WTC11 (cell line): ENCODE results near the gene KRTAP19-1. TPM values are rescaled to one million over a fixed set of nuclear protein-coding genes. Genes with fewer than 3 reads are reported as not detected.

Experiments
- ATAC-seq: fragments of 200-7000 bp; cut with Tn5 transposase; 2 replicates; pipeline ENCODE4 v1.10.0; 2021; ENCODE audit warnings: mild to moderate bottlenecking, moderate library complexity
- CTCF ChIA-PET: fragments of 300-600 bp; sonication (Branson Sonifier 250); formaldehyde crosslinking; loops from one replicate; lab custom pipeline; 2021; ENCODE audit warnings: antibody characterized with exemption; lab: Charles Lee
- POLR2A ChIA-PET: fragments of 350-600 bp; sonication (Branson Sonifier 250); formaldehyde crosslinking; loops from one replicate; lab custom pipeline; 2021; ENCODE audit warnings: antibody characterized with exemption; lab: Charles Lee
- DNase-seq: peaks from one replicate; pipeline ENCODE4 v3.0.0; 2021; ENCODE audit warnings: low spot score
- H3K27ac Mint-ChIP-seq: 2 replicates; pipeline ENCODE4 v1.8.0; 2021; ENCODE audit warnings: mixed read lengths
- H3K27me3 Mint-ChIP-seq: 2 replicates; pipeline ENCODE4 v1.8.0; 2021; ENCODE audit warnings: low read depth, mild to moderate bottlenecking, moderate library complexity, mixed read lengths
- H3K36me3 Mint-ChIP-seq: 2 replicates; pipeline ENCODE4 v1.8.0; 2021; ENCODE audit warnings: mixed read lengths
- H3K4me1 Mint-ChIP-seq: 2 replicates; pipeline ENCODE4 v1.8.0; 2022; ENCODE audit warnings: mixed read lengths
- H3K4me3 Mint-ChIP-seq: 2 replicates; pipeline ENCODE4 v1.8.0; 2021; ENCODE audit warnings: mild to moderate bottlenecking, moderate library complexity, mixed read lengths
- H3K9me3 Mint-ChIP-seq: 2 replicates; pipeline ENCODE4 v1.8.0; 2021; ENCODE audit warnings: mixed read lengths
- AR ChIP-seq: fragments of 250-450 bp; sonication (Bioruptor Pico); IDR thresholded peaks from 2 replicates; pipeline ENCODE4 v1.9.0; 2021; ENCODE audit warnings: mild to moderate bottlenecking
- ATF3 ChIP-seq: sonication (generic); formaldehyde crosslinking; conservative IDR thresholded peaks from 2 replicates; pipeline ENCODE4 v1.8.1; 2022; ENCODE audit warnings: mild to moderate bottlenecking, missing genetic modification reagents
- E2F1 ChIP-seq: sonication (generic); formaldehyde crosslinking; IDR thresholded peaks from 2 replicates; pipeline ENCODE4 v1.8.0; 2022; ENCODE audit warnings: mild to moderate bottlenecking, missing genetic modification reagents
- ELF4 ChIP-seq: sonication (generic); formaldehyde crosslinking; IDR thresholded peaks from 2 replicates; pipeline ENCODE4 v1.8.1; 2022; ENCODE audit warnings: low read depth, mild to moderate bottlenecking, moderate library complexity, missing genetic modification reagents
- ESRRA ChIP-seq: sonication (generic); formaldehyde crosslinking; IDR thresholded peaks from 2 replicates; pipeline ENCODE4 v1.8.1; 2022; ENCODE audit warnings: mild to moderate bottlenecking, missing genetic modification reagents, borderline replicate concordance
- ETV6 ChIP-seq: sonication (generic); formaldehyde crosslinking; IDR thresholded peaks from 2 replicates; pipeline ENCODE4 v1.8.1; 2022; ENCODE audit warnings: mild to moderate bottlenecking, missing genetic modification reagents
- FOXP4 ChIP-seq: sonication (generic); formaldehyde crosslinking; IDR thresholded peaks from 2 replicates; pipeline ENCODE4 v1.8.0; 2022; ENCODE audit warnings: mild to moderate bottlenecking, missing genetic modification reagents
- GRHL2 ChIP-seq: fragments of 250-450 bp; sonication (Bioruptor Pico); IDR thresholded peaks from 2 replicates; pipeline ENCODE4 v1.8.0; 2022; ENCODE audit warnings: mild to moderate bottlenecking, moderate library complexity; ENCODE audit not compliant: insufficient replicate concordance, severe bottlenecking
- JUN ChIP-seq: sonication (generic); formaldehyde crosslinking; IDR thresholded peaks from 2 replicates; pipeline ENCODE4 v1.8.0; 2023; ENCODE audit warnings: mild to moderate bottlenecking, missing genetic modification reagents
- NR1H2 ChIP-seq: sonication (generic); formaldehyde crosslinking; IDR thresholded peaks from 2 replicates; pipeline ENCODE4 v1.9.0; 2021; ENCODE audit warnings: mild to moderate bottlenecking, moderate library complexity, missing genetic modification reagents
- NR2C2 ChIP-seq: sonication (generic); formaldehyde crosslinking; IDR thresholded peaks from 2 replicates; pipeline ENCODE4 v1.8.0; 2022; ENCODE audit warnings: mild to moderate bottlenecking, missing genetic modification reagents
- PREB ChIP-seq: sonication (generic); formaldehyde crosslinking; IDR thresholded peaks from 2 replicates; pipeline ENCODE4 v1.8.1; 2022; ENCODE audit warnings: mild to moderate bottlenecking, missing genetic modification reagents, moderate library complexity, borderline replicate concordance
- SOX15 ChIP-seq: fragments of 250-450 bp; sonication (Bioruptor Pico); IDR thresholded peaks from 2 replicates; pipeline ENCODE4 v1.9.0; 2021; ENCODE audit warnings: mild to moderate bottlenecking
- SP1 ChIP-seq: sonication (generic); formaldehyde crosslinking; conservative IDR thresholded peaks from 2 replicates; pipeline ENCODE4 v1.8.1; 2022; ENCODE audit warnings: missing genetic modification reagents
- TCF7 ChIP-seq: sonication (generic); formaldehyde crosslinking; IDR thresholded peaks from 2 replicates; pipeline ENCODE4 v1.8.0; 2022; ENCODE audit warnings: mild to moderate bottlenecking, low read depth, missing genetic modification reagents, moderate library complexity
- TEAD1 ChIP-seq: sonication (generic); formaldehyde crosslinking; IDR thresholded peaks from 2 replicates; pipeline ENCODE4 v1.8.0; 2022; ENCODE audit warnings: mild to moderate bottlenecking, missing genetic modification reagents
- TEAD4 ChIP-seq: sonication (generic); formaldehyde crosslinking; IDR thresholded peaks from 2 replicates; pipeline ENCODE4 v1.8.0; 2022; ENCODE audit warnings: mild to moderate bottlenecking, missing genetic modification reagents
- USF1 ChIP-seq: sonication (generic); formaldehyde crosslinking; IDR thresholded peaks from 2 replicates; pipeline ENCODE4 v1.8.0; 2022; ENCODE audit warnings: mild to moderate bottlenecking, missing genetic modification reagents
- ZBTB21 ChIP-seq: sonication (generic); formaldehyde crosslinking; IDR thresholded peaks from 2 replicates; pipeline ENCODE4 v1.8.1; 2023; ENCODE audit warnings: mild to moderate bottlenecking, missing genetic modification reagents, borderline replicate concordance
- ZNF232 ChIP-seq: sonication (generic); formaldehyde crosslinking; IDR thresholded peaks from 2 replicates; pipeline ENCODE4 v1.8.0; 2022; ENCODE audit warnings: mild to moderate bottlenecking, missing genetic modification reagents
- ZNF281 ChIP-seq: sonication (generic); formaldehyde crosslinking; IDR thresholded peaks from 2 replicates; pipeline ENCODE4 v1.8.0; 2023; ENCODE audit warnings: mild to moderate bottlenecking, missing genetic modification reagents
- ZNF317 ChIP-seq: sonication (generic); formaldehyde crosslinking; IDR thresholded peaks from 2 replicates; pipeline ENCODE4 v1.8.1; 2023; ENCODE audit warnings: low read depth, mild to moderate bottlenecking, moderate library complexity, missing genetic modification reagents, borderline replicate concordance
- ZNF396 ChIP-seq: fragments of 250-450 bp; sonication (Bioruptor Pico); IDR thresholded peaks from 2 replicates; pipeline ENCODE4 v1.8.0; 2021; ENCODE audit warnings: mild to moderate bottlenecking, moderate library complexity, borderline replicate concordance
- ZNF416 ChIP-seq: fragments of 250-450 bp; sonication (Bioruptor Pico); IDR thresholded peaks from 2 replicates; pipeline ENCODE4 v1.9.0; 2021; ENCODE audit warnings: mild to moderate bottlenecking, inconsistent platforms
- ZSCAN18 ChIP-seq: fragments of 250-450 bp; sonication (Bioruptor Pico); IDR thresholded peaks from 2 replicates; pipeline ENCODE4 v2.1.2; 2022; ENCODE audit warnings: mild to moderate bottlenecking, moderate library complexity
- total RNA-seq: library from RNA; stranded (reverse); gene quantifications from 3 replicates; pipeline ENCODE4 v1.2.3, GENCODE V29; 2021

Gene KRTAP19-1
- total RNA-seq, 1 experiment from 2014 or later, result not detected

GRCh38 chr21:30444204-30444603, 36.0 kb downstream of the KRTAP19-1 start:
- TF ChIP-seq NR1H2 (no peak), TEAD4 (CRISPR knock-in tag) (no peak), ZBTB21 (no peak), GRHL2 (CRISPR knock-in tag) (no peak), FOXP4 (no peak), ZNF317 (no peak), ZNF396 (CRISPR knock-in tag) (no peak), NR2C2 (CRISPR knock-in tag) (no peak), SOX15 (no peak)
- DNase-seq (peak; percentile 31), ATAC-seq (peak; percentile 95)
- no peak overlapping the region for H3K27ac Mint-ChIP-seq
- H3K9me3 Mint-ChIP-seq, result no peaks in the 10 kb centered on the region
- POLR2A ChIA-PET, result no interaction called here
- H3K4me1 Mint-ChIP-seq, result peaks cover 29% of the 10 kb centered on the region
- CTCF ChIA-PET, result interaction anchor here (0.6 to 3.3 kb wide), 9 partner anchors 11 to 642 kb away, joined by 3 to 19 read pairs (median 6); no protein-coding TSS in a partner anchor
- no peaks in the 10 kb centered on the region for H3K36me3 Mint-ChIP-seq
- no peak overlapping the region for H3K4me3 Mint-ChIP-seq
- no peaks in the 10 kb centered on the region for H3K27me3 Mint-ChIP-seq

- H3K27ac Mint-ChIP-seq, result peak overlapping the region; percentile 66
- TF ChIP-seq ETV6 (no peak), TEAD1 (no peak), ESRRA (CRISPR knock-in tag) (no peak), ZNF416 (CRISPR knock-in tag) (no peak), ZNF232 (no peak), E2F1 (CRISPR knock-in tag) (no peak), ZSCAN18 (no peak), ZNF281 (no peak), ELF4 (CRISPR knock-in tag) (no peak), TCF7 (CRISPR knock-in tag) (no peak), USF1 (no peak), PREB (no peak), SP1 (CRISPR knock-in tag) (no peak), ATF3 (no peak), JUN (CRISPR knock-in tag) (no peak), AR (no peak)
Measured at GRCh38 chr21:30443226-30443625, 36.9 kb downstream of the KRTAP19-1 start.

More at GRCh38 chr21:30443226-30443625, 36.9 kb downstream of the KRTAP19-1 start:
- Mint-ChIP-seq H3K36me3 (no peaks in the 10 kb centered on the region), H3K4me3 (no peak overlapping the region), H3K9me3 (no peaks in the 10 kb centered on the region), H3K4me1 (peaks cover 29% of the 10 kb centered on the region), H3K27me3 (no peaks in the 10 kb centered on the region)
- DNase-seq, result no peak
- ChIA-PET CTCF (interaction anchor here (0.5 to 3.3 kb wide), 8 partner anchors 10 to 969 kb away, joined by 3 to 19 read pairs (median 8); no protein-coding TSS in a partner anchor), POLR2A (no interaction called here)
- ATAC-seq, result no peak
